ENCODE measurements around the gene SS18L1.

Gene SS18L1

DNA sequence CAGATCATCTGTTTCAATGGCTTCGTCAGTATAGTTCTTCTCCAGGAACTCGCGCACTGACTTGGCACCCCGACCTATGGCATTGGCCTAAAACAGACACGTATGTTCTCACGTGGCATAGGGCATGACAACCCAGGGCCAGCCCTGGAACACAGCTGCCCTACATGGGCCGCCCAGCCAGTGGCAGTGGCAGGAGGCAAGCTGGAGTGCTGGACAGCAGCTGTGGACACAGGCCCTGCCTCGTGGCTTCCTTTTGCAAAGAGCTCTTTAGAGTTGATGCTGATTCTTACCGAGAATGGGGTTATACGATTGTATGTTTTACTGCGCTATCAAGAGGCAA is 5.4 kb upstream of the SS18L1 start:
- H3K4me3 ChIP-seq (replicated peaks in 1 of 2; ENCODE audit: low read depth in 2 of 2, low read length in 2 of 2) = no peak overlapping the region
- DNase-seq (ENCODE audit: low read depth in 2 of 2) = no peak
- TF ChIP-seq, protein P1, sequence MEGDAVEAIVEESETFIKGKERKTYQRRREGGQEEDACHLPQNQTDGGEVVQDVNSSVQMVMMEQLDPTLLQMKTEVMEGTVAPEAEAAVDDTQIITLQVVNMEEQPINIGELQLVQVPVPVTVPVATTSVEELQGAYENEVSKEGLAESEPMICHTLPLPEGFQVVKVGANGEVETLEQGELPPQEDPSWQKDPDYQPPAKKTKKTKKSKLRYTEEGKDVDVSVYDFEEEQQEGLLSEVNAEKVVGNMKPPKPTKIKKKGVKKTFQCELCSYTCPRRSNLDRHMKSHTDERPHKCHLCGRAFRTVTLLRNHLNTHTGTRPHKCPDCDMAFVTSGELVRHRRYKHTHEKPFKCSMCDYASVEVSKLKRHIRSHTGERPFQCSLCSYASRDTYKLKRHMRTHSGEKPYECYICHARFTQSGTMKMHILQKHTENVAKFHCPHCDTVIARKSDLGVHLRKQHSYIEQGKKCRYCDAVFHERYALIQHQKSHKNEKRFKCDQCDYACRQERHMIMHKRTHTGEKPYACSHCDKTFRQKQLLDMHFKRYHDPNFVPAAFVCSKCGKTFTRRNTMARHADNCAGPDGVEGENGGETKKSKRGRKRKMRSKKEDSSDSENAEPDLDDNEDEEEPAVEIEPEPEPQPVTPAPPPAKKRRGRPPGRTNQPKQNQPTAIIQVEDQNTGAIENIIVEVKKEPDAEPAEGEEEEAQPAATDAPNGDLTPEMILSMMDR (IDR thresholded peaks at IDR 0.05; ENCODE audit: low read depth, low read length) = no peak

DNA sequence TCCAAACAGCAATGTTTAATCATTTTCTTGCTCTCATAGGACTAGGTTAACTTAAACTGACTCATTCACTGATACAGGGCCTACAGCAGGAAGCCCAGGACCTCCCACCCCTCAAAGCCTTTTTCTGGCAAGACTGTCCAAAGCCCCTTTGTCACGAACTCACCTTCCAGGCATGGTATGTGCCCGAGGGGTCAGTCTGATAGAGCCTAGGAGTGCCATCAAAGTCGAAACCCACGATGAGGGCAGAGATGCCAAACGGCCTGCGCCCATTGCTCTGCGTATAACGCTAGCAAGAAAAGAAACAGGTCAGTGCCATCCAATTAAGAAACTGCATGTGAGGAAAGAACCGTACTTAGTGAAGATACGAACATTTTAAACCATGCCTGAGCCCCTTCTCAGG is 4.7 kb upstream of the SS18L1 start:
- no peak overlapping the region for H3K4me3 ChIP-seq (replicated peaks in 1 of 2; ENCODE audit: low read depth in 2 of 2, low read length in 2 of 2)
- TF ChIP-seq, protein P1 (IDR thresholded peaks at IDR 0.05; ENCODE audit: low read depth, low read length) = no peak
- no peak for DNase-seq (ENCODE audit: low read depth in 2 of 2)

DNA sequence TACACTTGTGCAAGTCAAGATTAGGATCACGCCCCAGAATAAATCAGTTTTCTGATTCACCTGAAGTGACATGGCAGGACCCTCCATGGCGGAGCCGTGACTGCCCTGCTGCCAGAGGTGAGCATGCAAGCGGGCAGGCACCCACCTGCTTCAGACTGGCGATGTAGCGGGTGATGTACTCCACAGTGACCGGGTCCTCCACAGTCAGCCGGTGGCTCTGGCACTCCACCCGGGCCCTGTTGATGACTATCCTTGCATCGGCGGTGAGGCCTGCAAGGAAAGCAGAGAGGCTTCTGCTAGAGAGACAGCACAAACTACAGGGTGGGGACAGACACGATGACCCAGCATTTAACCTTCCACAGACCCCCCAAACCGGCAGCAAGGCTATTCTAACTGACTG is 3.9 kb upstream of the SS18L1 start:
- TF ChIP-seq, protein P1 (IDR thresholded peaks at IDR 0.05; ENCODE audit: low read depth, low read length) = no peak
- DNase-seq (ENCODE audit: low read depth in 2 of 2) = no peak
- no peak overlapping the region for H3K4me3 ChIP-seq (replicated peaks in 1 of 2; ENCODE audit: low read depth in 2 of 2, low read length in 2 of 2)

DNA sequence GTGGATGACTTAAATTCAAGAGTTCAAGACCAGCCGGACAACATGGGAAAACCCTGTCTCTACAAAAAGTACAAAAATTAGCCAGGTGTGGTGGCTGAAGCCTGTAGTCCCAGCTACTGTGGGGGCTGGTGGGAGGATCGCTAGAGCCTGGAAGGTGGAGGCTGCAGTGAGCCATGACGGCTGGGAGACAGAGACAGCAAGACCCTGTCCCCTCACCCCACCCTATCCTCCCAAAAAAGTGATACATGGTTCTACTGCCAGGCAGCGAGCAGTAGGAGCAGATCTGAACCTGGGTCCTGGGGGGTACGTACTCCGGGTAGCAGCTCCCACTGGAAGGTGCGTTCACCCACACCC is 2.5 kb upstream of the SS18L1 start:
- H3K4me3 ChIP-seq (replicated peaks in 1 of 2; ENCODE audit: low read depth in 2 of 2, low read length in 2 of 2) = peak overlapping the region in 1 of 2 donors; percentile 81
- TF ChIP-seq, protein P1 (IDR thresholded peaks at IDR 0.05; ENCODE audit: low read depth, low read length) = no peak
- no peak for DNase-seq (ENCODE audit: low read depth in 2 of 2)

DNA sequence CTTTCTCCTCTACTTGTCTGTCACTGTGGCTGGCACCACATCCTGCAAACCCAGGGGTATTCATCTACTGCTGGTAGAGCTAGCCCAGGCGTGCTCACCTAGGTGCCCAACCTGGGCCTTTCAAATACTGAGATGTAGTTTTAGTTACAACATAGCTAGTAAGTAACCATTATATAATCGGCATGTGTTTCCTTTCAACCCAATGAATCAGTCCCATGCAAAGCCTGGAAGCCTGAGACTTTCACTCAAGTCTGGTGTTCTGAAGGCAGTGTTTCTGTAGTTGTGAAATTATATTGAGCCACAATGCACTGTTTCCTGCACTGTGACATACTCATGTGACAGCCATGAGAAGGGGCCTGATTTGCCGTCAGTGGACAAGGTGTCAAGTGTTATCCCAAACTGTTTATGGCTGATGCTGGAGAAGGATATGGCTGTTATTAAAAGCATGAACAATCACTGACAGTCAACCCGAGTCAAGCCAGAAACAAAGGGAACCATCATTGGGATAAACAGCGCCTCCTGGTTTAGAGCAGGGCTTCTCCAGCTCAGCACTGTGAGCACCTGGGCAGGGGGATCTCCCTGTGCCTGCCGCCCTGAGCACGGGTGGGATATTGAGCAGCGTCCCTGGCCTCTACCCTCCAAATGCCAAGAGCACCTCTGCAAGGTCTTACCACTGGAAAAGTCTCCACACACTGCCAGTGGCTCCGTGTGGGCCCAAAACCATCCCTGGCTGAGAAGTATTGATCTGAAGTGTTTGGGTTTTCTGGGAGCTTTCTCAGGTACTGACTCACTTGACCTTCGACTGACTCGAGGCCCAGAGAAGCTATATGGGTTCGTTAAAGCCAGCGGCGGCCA is 1.9 kb upstream of the SS18L1 start:
- TF ChIP-seq, protein P1 (IDR thresholded peaks at IDR 0.05; ENCODE audit: low read depth, low read length) = peak; percentile 39
- peak; percentile 29 to 60 for DNase-seq (ENCODE audit: low read depth in 2 of 2)
- peak overlapping the region; percentile 59 to 81 for H3K4me3 ChIP-seq (replicated peaks in 1 of 2; ENCODE audit: low read depth in 2 of 2, low read length in 2 of 2)

DNA sequence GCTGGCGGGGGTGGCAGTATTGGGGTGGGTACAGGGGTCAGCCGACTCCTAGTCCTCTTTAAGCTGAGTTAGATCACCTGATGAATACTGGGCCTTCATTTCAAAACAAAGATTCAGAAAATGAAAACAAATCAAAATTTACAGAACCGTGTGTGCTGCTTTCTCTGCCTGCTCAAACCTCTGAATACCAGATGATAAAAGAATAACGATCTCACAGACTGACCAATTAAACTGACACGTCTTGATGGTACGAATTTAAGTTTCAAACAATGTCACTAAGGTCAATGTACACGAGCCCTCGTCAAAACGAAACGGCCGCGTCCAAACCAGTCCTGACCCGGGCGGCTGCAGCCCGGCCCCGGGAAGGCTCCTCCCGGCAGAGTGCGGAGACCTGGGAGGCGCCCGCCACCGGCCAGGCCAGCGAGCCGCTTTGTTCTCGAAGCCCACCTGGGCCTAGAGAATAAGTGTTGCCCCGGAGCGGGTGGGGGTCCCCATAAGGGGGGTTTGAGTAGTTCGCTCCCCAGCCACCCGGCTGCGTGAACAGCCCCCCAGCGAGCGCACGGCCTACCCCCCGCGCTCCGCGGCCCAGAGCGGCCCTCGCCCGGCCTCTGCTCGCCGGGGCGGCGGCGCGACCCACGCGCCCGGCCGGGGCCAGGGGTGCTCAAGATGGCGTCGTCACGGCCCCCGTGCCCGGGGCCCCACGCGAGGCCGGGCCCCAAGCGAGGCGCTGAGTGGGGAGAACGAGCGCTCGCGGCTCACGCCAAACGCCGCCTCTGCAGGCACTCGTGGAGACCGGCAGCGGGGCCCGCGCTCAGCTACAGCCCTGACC is 1.1 kb upstream of the SS18L1 start:
- DNase-seq (ENCODE audit: low read depth in 2 of 2) = peak in 1 of 2 donors; percentile 21
- peak overlapping the region; percentile 59 to 81 for H3K4me3 ChIP-seq (replicated peaks in 1 of 2; ENCODE audit: low read depth in 2 of 2, low read length in 2 of 2)
- TF ChIP-seq, protein P1 (IDR thresholded peaks at IDR 0.05; ENCODE audit: low read depth, low read length) = no peak

Data from cardiac fibroblast (primary cell).